Pons (tissue), 1 donor: ENCODE measurements around the gene DGKI.
A peak's percentile ranks its signal among the peaks of the same experiment; 100 is the strongest.

Experiments used
- DNase-seq: peaks from one replicate; pipeline ENCODE4 v3.0.0-alpha.2; 2016; ENCODE audit warnings: low spot score

Gene DGKI

GRCh38 chr7:137656227-137656849, 190.4 kb downstream of the DGKI start:
- DNase-seq = peak; percentile 83

DNA sequence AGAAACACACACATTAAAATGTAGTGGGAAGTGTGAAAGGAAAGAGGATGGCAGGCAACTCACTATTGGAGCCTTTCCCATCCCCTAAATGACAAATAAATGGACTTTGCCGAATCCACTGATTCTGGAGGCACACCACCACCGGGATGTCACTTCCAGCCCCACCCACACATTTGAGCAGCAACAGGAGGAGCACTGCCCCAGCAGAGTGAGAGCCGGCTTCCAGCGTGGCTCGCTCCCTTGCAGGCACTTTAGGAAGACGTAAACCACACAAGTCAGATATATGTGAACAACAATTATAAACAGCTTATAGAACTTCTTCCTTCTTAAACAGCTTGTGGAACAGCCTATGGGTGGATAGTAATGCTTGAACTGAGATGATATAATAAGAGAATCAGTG, 191.0 kb downstream of the DGKI start:
- DNase-seq = no peak

GRCh38 chr7:137652721-137653120, 194.1 kb downstream of the DGKI start:
- DNase-seq = no peak

- no peak for DNase-seq
Measured at GRCh38 chr7:137647905-137648565, 198.7 kb downstream of the DGKI start.

GRCh38 chr7:137642472-137642871, 204.3 kb downstream of the DGKI start:
- DNase-seq = no peak

GRCh38 chr7:137642031-137642430, 204.7 kb downstream of the DGKI start:
- DNase-seq = no peak

DNA sequence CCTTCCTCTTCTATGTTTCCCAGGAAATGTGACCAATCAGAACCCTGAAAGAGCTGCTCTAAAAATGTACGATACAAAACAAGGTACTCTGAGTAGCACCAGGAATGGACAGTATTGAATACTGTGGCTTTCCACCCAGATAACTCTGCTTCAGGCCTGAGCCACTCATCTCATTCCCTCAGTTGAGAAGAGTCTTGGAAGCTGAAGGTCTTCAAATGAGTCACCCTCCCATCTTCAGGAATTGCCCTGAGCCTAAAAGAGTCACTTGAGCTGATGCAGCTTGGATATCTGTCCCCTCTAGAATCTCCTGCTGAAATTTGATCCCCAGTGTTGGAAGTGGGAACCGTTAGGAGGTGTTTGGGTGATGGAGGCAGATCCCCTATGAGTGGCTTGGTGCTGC, 210.4 kb downstream of the DGKI start:
- no peak for DNase-seq

DNA sequence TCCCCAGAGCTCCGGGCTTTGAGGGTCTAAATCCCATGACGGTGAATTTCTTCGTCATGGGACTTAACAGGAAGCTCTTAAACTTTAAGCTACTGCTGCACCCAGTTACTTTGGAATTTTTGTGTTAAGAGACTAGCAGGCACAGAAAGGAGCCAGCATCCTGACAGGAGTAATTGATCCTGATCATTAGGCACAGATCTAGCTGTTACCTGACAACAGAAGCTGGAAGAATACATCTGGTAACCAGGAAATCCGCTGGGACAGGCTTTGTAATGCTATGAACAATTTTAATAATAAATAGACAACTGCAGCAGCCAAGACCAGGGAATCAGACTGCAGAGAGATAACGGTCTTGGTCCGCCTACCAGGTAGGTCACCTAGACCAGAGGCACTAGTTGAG, 210.9 kb downstream of the DGKI start:
- DNase-seq = no peak

DNA sequence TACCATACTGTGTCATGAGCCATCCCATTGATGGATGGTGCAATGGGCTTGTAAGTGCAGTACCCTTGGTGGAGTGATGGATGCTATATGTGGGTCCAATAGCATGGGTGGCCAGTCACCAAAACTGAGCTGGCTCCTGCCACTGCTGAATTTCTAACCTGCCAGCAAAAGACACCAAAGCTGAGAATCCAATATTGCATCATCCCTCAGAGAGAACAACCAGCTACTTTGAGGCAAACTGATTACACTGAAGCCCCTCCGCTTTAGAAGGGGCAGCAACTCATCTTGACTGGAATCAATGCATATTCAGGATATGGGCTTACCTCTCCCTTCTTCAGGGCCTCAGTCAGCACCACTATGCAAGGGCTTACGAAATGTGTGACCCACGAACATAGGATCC, 211.6 kb downstream of the DGKI start:
- no peak for DNase-seq

DNA sequence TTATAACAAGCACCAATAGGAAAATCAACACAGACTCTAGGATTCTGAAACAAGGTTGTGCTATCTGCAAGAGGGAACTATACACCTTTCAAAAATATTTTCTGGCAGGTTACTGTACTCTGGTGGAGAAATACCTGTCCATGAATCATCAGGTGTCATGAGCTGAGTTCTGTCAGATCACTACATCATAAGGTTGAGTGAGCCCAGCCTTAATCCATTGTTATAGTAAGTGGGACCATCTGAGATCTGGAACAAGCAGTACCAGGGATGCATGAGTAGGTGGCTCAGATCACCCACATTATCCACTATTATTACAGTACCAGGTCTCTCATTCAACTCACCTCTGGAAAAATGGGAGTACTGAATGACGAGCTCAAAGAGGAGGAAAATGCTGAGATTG, 212.4 kb downstream of the DGKI start:
- DNase-seq = no peak

DNA sequence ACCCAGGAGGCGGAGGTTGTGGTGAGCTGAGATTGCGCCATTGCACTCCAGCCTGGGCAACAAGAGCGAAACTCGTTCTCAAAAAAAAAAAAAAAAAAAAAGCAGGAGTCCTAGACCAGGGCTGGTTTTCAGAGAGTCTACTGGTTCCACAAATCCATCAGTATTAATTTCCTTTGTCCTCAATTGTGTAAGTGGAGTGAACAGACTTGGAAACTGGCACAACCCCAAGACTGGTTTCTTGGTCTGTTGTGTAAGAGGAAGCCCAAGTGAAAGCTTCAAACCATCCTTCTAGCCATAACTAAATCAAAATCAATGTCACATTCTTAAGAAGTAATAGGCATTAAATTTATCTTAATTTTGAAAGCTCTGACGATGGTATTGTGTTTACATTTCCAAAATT, 213.6 kb downstream of the DGKI start:
- no peak for DNase-seq

DNA sequence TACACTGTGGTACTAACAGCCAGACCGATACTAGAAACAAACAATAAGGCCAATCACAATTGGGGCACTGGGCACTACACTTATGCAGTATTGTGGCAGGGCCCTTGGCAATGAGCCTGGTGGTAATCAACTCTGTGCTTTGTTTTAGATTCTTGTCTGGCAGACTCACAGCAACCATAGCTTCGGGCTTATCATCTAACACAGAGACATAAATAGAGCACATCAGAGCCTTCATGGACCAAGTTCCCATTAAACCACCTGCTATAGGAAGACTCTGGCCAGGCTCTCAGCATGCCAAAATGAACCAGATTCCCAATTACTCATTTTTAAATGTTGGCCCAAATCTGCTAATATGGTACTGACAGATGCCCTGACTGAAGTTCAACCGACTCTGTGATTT, 218.6 kb downstream of the DGKI start:
- peak; percentile 96 for DNase-seq

- peak; percentile 79 for DNase-seq
Measured at GRCh38 chr7:137626469-137627067, 220.2 kb downstream of the DGKI start.

GRCh38 chr7:137625197-137625596, 221.6 kb downstream of the DGKI start:
- no peak for DNase-seq

DNA sequence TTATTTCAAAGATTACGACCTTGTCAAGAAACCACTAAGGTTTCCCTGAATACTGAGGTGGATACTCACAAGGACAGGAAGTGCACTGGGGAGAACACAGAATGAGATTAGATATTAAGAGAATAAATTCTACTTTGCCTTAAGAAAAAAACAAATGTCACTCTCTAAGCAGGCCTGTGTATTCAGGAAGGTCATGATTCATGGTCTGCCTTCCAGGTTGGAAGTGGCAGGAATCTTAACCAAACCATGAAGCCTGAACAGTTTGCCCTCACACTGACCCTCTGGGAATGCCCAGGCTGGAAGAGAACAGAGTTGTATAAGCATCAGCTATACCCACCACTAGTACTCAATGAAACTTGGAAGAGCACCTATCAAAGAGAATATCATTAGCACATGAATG, 227.6 kb downstream of the DGKI start:
- DNase-seq = no peak

DNA sequence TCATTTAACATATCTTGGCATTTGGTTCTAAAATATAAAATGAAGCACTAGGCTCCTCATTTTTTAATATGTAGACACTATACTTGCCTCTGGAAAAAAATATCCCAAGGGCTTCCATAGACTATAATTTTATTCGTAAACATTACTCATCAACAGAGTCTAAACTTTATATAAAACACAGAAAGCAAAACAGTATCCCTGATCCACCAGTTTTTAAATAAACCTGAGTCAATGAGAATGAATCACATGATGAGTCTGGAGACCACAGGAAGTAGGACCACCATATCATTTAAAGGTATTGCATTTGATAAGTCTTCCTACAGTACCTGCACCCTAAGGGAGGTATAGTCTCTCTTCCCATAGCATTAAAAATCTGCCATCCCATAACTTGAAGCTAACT, 228.0 kb downstream of the DGKI start:
- DNase-seq = no peak

DNA sequence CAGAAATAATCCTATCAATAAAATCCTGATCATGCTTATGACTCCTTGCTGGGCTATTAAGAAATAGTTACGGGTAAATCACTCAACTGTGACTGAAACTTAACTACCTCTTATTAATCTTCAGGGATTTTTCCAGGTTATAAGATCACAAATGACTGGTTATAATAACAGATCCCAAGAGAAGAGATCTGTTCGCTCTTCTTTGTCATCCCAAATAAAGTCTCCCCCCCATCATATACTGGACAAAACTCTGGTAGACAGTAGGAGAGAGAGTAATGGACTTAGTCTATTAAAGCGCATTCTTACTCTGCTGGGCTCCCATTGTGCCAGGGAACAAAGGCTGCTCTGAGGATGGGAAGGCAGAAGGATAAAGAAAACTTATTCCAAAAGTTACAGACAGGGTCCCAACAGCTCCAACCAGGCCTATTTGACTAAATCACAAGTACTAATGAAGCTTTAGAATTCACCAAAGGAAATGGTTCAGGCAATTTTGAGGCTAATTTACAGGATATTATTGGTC, 233.7 kb downstream of the DGKI start:
- no peak for DNase-seq

GRCh38 chr7:137611606-137612005, 235.2 kb downstream of the DGKI start:
- no peak for DNase-seq

DNA sequence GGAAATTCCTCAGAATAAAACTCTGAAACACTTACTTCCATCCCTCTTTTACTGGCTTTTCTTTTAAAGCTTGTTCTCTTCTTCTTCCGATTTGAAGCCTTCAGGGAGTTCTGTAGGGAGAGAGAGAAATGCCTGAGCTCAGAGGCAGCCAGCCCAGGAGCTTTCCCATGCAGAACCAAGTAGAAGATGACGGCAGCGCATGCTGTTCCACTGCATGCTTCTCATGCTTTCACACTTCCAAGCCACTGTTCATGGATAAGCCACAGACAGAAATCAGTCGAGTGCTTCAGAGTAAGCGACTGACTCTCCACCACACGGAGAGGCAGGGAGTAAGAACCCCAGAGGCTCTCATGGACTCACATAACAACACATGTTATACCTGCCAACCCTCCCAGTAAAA, 237.3 kb downstream of the DGKI start:
- no peak for DNase-seq

- peak; percentile 75 for DNase-seq
Measured at GRCh38 chr7:137606061-137606674, 240.6 kb downstream of the DGKI start.

DNA sequence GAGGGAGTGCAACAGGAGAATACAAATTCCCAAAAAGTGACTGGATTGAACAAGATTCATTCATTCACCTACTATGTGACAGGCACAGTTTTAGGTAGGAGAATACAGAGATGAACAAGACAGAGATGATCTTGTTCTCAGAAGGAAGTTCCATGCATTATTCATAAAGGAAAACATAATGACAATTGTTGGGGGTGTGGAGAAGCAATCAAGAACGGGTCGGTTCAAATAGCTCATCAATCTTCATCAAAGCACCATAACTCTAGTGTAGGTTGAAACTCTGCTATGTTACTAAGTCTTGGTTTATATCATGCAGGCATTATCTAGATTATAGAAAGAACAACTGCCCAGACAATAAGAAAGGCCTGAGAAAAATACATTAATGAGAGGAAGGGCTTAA, 243.7 kb downstream of the DGKI start:
- DNase-seq = no peak

DNA sequence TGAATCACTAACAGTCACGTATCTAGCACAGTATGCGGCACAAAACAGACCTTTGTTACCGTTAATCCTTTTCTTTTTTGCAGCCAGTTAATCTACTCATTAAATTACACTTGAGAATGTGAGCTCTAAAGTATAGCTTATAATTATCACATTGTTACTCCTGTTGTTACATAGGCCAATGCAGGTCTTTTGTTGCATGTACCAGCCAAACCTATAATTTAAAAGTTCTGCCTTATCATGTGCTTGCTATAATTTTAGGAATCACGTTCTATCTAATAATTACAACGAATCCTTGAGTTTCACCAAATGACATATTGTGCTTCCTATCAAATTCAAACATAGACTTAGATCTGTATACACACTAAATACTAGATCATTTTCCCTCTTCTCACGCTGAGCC, 245.1 kb downstream of the DGKI start:
- DNase-seq = no peak

- DNase-seq = no peak
Measured at GRCh38 chr7:137597856-137598255, 248.9 kb downstream of the DGKI start.
